Pulmonary artery endothelial cell (primary cell): ENCODE measurements around the gene LRRC49. TPM values are rescaled to one million over a fixed set of nuclear protein-coding genes. Genes with fewer than 3 reads are reported as not detected.

ENCODE experiments used
- DNase-seq: peaks from one replicate; pipeline ENCODE4 v3.0.0-alpha.2; 2011; ENCODE audit warnings: low read depth, low spot score
- total RNA-seq: library from RNA; depleted of rRNA; stranded (reverse); fragments of >200 nt; gene quantifications from 2 replicates; pipeline ENCODE4 v1.2.3, GENCODE V29; 2014

The LRRC49 gene
- total RNA-seq, 1 donor from 2014 or later = 6.1 TPM

GRCh38 chr15:71051539-71051938 lies 158.9 kb downstream of the LRRC49 start:
- no peak for DNase-seq

DNA sequence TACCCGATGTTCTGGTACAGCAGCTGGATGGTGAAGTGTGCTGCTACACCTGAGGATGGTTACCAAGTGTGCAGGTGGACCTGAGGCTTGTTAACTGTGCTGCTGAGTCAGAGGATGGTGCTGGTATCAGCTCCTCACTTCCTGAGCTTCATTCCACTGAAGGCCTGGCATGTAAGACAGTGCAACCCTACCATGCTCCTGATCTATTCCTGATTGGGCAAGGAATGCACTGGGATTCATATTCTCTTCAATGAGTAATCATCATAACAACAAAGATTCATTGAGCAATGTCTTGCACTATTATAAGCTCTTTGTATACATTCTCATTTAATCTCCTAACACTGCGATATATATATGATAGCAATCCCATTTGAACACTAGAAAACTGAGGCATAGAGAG lies 159.7 kb downstream of the LRRC49 start:
- no peak for DNase-seq

- DNase-seq = no peak
These were observed 161.8 kb downstream of the LRRC49 start for GRCh38 chr15:71054286-71054952.

DNA sequence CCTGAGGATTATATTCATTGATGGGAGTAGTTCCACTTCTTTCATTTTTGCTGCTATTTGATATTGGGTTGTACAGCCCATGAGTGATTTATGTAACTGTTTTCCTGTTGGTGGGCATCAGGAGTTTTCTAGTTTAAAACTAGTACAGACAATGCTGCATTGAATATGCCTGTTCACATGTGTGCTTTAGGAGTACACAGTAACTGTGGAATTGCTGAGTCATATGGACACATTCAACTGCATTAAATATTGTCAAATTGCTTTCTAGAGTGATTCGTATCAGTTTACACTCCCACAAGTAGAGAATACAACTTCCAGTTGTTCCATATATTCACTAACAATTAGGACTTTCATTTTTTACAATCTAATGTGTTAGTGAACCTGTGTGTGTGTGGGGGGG lies 162.8 kb downstream of the LRRC49 start:
- no peak for DNase-seq

DNA sequence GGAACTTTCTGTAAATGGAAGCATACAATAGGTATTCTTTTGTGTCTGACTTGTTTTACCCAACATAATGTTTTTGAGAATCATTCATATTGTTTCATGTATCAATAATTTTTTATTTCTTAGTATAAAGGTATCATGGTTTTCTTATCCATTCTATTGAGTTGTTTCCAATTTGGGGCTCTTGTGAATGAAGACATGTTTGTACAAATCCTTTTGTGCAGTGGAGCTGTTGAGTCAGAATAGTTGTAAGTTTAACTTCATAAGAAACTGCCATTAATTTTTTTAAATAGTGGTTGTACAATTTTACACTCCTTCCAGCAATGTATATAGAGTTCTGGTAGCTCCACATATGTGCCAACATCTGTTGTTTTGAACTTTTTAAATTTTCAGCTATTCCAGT lies 163.5 kb downstream of the LRRC49 start:
- DNase-seq = no peak

- no peak for DNase-seq
These were observed 164.5 kb downstream of the LRRC49 start for GRCh38 chr15:71057143-71057542.

- DNase-seq = no peak
These were observed 165.0 kb downstream of the LRRC49 start for GRCh38 chr15:71057581-71057980.

- DNase-seq = no peak
These were observed 168.4 kb downstream of the LRRC49 start for GRCh38 chr15:71060983-71061382.

DNA sequence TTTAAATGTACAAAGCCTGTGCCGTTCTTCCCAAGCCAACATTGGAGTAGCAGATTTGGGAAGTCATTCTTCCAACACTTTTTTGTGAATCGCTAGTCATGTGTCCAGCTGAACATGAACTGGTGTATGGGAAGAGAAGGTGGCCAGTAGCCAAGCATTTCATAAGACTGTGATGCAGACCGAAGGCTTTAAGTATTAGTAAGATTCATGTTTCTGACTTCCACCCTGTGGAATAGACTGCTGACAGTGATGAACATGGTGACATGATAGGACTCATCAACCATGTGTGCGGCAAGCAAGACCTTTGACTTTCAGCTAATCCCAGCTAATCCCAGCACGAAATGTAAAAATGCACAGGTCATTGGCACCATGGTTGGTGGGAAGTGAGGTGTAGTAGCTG lies 174.4 kb downstream of the LRRC49 start:
- no peak for DNase-seq

DNA sequence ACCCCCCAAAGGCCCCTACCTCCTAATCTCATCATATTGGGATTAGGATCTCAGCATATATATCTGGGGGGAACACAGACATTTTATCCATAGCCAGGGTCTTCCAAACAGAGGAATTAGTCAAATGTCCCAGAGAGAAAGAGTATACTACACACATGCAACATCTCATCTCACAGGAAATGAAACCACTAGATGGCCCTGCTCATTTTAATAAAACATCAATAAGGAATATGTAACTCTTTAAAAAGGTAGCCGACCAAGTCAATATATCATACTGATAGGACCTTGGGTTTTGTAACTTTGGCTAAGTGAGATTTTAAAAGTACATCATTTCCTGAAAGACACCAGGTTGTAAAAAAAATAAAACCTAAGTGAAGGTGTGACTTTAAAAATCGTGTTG lies 177.1 kb downstream of the LRRC49 start:
- no peak for DNase-seq

DNA sequence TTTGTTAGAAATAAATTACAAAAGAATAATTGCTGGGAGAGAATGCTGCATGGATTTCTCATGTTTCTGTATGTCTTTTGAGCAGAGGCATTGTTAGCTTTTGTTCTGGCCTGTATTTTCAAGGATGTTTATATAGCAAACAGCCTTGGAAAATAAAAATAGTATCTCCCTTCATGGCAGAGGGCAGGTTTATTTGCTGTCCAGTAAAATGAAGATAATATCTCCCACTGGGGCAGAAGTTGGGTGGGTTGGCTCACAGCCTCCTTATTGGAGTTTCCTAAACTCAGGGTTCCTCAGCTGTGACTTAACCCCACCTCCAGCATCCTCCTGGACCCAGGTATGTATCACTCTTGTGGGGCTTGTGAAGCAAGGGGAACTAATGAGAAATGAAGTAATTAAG lies 178.9 kb downstream of the LRRC49 start:
- DNase-seq = no peak

GRCh38 chr15:71072423-71072822 lies 179.8 kb downstream of the LRRC49 start:
- no peak for DNase-seq

DNA sequence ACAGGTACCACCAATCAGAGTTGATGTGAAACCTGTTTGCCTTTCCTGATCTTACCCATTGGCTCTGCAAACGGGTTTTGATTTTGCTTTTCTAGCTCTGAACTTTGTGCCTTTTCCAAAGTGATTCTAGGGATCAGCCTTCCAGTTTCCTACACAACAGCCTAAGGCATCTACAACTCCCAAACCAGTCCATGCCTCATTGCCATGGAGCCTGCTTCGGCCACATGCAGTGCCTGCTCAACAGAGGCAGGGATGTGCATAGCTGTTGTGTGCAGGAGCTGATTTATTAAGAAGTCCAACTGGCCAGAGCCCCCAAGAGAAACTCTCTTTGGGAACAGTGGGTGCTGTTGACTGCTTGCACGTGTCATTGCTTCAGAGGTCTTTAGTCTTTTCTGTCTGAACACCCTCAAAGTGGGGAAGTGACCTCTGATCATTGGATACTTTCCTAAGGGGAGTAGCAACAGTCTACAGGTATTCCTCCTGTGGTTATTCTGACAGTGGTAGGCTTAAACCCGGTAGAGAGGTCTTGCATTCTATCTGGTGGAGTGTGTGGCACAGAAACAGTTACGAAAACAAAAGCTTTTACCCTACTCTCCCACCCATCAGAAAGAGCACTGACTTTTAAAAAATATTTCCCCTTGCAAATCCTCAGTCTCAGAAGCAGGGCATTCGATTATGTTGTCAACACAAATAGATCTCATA lies 186.0 kb downstream of the LRRC49 start:
- DNase-seq = no peak

DNA sequence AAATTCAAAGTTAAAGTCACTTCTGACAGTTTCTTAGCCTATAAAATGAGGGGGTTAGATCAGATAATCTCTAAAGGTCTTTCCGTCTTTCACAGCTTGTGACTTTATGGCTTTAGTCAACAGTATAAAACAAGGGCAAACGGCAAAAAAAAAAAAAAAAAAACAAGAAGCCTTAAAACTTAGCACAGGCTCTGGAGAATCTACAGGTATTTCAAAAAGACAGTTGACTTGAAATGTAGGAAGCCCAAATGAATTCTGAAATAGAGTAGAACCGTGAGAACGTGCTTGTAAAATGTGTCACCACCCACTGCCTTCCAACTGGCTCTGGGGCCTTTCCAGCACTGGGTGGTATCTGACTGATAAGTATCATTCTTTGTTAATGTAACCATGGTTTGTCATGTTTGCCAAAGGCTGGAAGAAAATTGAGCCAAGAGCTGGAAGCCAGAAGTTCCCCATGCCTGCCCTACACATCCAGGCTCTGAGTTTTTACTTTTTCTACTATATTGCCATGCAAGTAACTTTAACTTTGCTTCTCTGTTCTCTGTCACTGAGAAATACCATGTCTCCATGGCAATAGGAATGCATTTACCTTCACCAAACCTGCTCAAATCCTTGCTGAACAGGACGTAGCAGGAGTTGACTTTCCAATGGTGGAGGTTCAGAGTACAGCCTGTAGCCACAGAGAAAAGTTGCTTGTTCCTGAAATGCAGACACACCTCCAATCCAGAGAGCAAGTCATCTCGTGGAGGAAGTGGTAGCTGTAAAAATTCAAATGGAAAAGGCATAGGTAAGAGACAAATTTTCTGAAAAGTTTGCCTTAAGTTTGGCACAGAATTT lies 186.8 kb downstream of the LRRC49 start:
- no peak for DNase-seq

DNA sequence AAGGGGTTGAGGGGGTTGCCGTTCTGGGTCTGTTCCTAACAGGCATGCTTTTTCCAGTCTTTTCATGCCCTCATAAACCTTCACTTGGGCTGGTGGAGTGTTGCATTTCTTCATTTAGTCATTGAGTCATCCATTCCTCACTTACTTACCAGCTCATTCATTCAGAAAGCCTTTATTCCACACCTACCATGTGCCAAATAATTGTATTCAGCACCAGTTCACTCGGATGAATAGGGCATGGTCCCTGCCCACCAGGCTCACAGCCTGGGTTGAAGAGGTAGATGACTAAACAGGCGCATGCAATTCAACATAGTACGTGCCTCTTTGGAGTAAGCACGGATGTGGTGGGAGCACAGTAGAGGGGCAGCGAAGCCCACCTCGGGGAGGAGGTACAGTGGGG lies 187.5 kb downstream of the LRRC49 start:
- DNase-seq = no peak

DNA sequence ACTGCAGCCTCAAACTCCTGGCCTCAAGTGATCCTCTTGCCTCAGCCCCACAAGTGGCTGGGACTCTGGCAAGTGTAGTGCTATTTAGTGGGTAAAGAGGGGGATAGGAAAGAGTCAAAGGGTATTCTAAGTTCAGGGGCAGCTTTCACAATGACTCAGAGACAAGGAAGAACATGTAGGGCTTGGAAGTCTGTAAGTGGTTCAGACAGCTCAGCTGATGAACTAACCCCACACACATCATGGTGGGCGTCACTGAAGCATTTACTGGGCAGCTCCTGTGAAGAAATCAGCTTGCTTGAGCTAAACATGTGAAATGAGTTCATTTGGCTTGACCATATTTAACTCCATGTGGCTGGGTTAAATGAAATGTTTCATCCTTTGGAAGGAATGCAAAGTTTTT lies 188.1 kb downstream of the LRRC49 start:
- DNase-seq = no peak

DNA sequence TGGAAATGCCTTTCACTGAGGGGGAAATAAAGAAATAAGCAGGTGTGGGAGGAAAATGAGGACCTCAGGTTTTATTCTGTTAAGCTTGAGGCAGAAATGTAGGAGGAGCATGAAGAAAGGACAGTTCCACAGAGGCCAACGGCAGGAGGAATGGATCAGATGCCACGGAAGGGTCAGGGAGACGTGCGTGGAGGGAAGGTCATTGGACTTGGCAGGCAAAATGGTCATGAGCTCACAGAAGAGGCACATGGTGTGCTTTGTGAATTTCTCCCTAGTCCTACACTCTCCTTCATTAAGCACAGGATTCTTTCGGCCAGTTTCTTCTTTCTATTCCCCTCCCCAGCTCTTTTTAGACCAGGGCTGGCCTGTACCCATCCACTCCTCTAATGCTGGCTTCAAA lies 190.2 kb downstream of the LRRC49 start:
- DNase-seq = no peak

GRCh38 chr15:71083349-71083748 lies 190.7 kb downstream of the LRRC49 start:
- peak; percentile 13 for DNase-seq

- no peak for DNase-seq
These were observed 191.6 kb downstream of the LRRC49 start for GRCh38 chr15:71084264-71084663.

GRCh38 chr15:71085809-71086208 lies 193.2 kb downstream of the LRRC49 start:
- DNase-seq = no peak

DNA sequence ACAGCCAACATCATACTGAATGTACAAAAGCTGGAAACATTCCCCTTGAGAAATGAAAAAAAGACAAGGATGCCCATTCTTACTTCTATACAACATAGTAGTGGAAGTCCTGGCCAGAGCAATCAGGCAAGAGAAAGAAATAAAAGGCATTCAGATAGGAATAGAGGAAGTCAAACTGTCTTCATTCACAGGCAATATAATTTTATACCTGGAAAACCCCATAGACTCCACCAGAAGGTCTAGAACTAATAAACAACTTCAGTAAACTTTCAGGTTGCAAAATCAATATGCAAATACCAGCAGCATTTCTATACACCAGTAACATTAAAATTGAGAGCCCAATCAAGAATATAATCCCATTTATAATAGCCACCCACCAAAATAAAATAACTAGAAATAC lies 195.5 kb downstream of the LRRC49 start:
- no peak for DNase-seq

GRCh38 chr15:71088683-71089082 lies 196.1 kb downstream of the LRRC49 start:
- no peak for DNase-seq
